GM19099 (cell line): ENCODE measurements around the gene PREX1.

ENCODE experiments used
- POLR2A ChIP-seq: IDR thresholded peaks from 3 replicates; pipeline ENCODE4 v1.6.1; 2011; ENCODE audit warnings: low read depth; ENCODE audit not compliant: insufficient read length; ENCODE audit errors: extremely low read depth

PREX1 gene

DNA sequence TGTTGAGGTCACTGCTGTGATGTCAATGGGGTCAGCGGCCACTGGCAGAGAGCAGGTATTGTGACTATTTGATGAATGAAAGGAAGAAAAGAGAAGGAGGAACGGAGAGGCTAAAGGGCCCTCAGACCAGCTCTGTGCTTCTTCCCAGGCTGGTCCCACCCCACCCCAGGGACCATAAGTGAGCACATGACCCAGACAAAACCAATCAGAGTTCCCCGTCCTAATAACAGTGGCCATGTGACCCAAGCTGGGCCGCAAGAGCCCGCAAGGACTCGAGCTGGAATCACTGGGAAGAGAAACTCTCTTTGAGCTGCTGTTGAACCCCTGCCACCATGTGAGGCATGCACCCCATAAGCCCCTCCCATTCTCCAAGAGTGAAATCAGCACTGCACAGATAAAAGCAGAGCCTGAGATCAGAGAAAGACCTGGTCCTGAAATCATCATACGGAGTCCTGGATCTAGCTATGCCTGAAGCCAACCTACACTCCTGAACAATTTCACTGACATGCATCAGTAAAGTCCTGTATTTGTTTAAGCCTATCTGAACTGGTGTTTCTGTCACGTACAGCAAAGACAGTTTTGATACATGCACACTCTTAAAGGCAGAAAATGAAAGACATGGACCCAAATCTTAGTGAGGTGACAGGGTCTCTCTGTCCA, 90.2 kb downstream of the PREX1 start:
- TF ChIP-seq POLR2A, result no peak

DNA sequence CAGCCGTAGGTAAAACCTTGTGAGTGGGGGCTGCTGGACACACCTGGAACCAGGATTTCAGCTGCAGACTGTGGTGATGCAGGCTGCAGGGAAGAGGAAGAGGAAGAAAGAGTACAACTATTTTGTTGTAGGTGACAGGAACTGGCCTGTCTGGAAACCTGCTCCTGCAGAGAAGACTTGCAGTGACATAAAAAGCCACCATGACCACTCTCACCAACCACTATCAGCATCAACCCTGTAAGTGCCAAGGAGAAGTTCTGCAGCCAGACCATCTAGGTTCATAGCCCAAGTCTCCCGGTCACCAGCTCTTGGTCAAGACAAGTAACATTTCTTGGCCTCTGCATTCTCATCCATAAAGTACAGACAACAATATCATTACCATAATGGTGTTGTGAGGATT, 91.2 kb downstream of the PREX1 start:
- no peak for TF ChIP-seq POLR2A

DNA sequence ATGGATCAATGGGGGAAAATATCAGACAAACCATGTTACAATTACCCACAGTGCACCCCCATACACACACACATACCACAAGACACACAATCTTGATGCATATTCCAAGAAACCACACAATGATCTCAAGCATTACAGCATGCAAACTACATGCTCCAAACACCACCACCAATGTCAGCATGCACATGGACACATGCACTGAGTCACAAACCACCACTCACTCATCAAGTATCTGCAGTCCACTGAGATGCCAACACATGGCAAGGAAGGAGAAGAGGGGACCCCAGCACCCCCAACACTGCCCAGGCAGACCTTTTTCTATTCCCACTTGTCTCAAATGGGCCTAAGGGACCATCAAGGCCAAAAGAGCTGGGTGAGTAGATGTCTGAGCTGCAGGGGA, 91.6 kb downstream of the PREX1 start:
- no peak for TF ChIP-seq POLR2A

DNA sequence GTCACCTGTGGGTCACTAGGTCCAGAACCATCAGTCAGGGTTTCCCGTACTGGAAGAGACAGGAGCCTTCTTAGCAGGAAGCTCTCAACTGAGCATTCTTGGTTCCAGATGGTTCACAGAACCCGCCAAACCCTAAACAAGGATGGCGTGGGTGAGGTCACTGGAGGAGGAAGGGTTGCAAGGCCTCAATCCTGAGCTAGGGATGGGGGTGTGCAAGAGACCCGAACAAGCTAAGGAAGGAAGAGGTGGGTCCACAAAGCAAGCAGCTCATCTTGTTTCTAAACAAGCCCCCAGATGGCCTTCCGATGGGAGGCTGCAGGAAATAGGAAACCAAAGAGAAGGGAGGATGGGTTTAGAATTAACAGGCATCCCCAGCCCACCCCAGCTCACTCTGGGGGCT, 92.7 kb downstream of the PREX1 start:
- no peak for TF ChIP-seq POLR2A

DNA sequence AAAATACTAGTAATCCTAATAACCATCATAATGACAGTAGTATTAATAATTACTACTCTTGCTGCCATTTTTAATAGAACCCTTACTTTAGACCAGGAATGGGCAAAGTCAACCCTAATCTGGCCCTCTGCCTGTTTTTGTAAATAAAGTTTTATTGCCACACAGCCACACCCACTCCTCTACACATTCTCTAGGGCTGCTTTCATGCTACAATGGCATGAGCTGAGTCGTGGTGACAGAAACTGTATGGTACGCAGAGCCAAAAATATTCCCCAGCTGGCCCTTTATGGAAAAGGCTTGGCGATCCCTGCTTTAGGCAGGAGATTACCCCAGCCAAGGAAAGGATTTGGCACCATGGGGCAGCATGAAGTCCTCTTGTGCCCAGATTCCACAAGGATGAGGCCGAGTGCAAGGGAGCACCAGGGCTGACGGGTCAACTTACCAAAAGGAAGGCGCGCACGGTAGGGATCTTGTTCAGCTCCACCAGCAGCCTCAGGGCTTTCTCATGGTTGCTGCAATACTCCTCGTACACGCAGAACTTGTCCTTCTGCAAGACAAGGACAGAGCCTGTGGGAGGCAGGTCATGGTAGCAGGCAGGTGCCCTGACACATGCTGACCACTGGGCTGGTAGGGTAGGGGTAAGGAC, 93.6 kb downstream of the PREX1 start:
- no peak for TF ChIP-seq POLR2A

DNA sequence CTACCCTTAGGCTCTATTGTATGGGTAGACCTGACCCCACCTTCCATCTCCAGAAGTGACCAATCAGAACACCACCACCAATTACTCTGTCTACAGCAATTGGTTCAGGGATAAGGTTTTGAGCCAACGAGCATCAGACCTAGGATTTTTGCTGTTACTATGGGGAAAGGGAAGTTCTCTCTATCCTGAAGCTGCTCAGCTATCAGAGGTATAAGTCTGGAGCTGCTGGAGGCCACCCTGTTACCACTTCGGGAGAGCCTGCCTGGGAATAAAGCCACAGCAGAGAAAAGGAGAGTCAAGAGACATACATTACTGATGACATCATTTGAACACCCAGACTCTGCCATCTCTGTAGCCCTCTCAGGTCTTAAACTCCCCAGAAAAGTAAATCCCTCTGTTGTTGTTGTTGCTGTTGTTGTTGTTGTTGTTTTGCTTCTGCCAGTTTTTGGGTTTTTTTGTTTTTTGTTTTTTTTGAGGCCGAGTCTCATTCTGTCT, 94.5 kb downstream of the PREX1 start:
- no peak for TF ChIP-seq POLR2A

DNA sequence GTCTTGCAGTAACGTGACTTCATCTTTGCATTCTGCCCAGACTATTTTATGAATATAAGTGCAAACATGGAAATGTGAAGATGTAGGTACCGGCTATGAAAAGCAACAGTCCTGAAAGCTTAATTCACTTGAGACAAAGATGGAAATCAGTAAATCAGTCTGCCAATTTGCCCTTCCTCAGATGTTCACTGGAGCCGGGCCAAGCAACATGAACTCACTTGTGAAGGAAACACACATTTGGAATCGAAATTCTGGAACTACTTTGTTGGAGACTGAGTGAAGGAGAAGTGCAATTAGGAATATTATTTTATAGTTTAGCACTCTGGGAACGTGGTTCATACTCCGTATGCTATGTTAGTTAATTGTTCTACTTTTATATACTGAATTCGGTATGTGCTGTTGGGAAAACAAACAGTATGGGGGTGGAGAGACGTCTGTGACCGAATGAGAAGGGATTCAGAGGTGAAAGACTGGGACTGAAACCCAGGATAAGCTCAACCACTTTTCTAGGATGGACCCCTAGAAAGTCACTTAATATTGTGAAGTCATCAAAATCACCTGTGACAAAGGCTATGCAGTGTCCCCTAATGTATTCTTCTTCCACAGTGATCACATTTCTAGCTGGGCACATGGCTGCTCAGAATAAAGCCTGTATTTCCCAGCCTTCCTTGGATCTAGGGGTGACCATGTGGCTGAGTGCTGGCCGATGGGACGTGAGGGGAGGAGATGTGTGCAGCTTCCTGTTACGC, 95.5 kb downstream of the PREX1 start:
- TF ChIP-seq POLR2A, result no peak

DNA sequence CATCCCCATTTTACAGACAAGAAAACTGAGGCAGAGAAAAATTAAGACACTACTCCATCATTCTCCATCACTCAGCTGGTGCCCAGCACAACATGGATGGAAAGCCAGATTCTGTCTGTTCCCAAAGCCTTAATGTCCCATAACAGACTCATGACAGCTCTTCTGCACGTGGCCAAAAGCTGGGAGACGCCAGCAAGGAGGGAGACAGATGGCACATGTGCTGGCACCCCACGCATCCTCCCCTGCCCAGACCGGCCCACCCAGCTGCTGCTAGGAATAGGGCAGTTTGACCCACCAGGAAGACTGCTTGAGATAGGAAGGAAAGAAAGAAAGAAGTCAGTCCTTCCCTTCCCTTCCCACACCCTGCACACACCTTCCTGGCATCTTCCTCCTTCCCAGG, 96.3 kb downstream of the PREX1 start:
- no peak for TF ChIP-seq POLR2A

DNA sequence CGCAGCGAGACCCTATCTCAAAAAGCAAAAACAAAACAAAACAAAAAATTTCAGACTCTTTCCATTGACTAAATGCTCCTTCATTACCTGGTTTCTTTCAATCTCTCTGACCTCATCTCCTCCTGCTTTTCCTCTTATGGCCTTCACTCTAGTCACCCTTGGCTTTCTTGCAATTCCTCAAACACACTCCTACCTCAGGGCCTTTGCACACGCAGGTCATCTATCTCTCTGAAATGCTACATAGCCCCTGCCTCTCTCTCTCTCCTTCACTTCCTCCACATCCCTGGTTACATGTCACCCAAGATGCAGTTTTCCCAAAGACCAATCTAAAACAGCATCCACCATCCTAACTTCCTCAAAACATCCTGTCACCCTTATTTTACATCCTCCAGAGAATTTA, 96.8 kb downstream of the PREX1 start:
- TF ChIP-seq POLR2A, result no peak

DNA sequence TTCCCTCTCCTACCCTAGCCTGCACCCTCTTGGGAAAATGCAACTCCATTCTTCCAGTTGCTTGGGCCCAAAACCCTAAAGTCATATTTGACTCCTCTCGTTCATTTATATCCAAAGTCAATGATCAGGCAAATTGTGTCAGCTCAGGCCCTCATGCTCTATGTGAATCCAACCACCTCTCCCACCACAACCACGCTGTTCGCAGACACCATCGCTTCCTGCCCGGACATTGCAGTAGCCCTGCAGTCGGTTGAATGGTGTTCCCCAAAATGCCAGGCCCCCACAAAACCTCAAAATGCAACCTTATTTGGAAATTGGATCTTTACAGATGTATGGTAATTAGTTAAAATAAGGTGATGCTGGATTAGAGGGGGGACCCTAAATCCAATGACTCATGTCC, 98.3 kb downstream of the PREX1 start:
- no peak for TF ChIP-seq POLR2A

DNA sequence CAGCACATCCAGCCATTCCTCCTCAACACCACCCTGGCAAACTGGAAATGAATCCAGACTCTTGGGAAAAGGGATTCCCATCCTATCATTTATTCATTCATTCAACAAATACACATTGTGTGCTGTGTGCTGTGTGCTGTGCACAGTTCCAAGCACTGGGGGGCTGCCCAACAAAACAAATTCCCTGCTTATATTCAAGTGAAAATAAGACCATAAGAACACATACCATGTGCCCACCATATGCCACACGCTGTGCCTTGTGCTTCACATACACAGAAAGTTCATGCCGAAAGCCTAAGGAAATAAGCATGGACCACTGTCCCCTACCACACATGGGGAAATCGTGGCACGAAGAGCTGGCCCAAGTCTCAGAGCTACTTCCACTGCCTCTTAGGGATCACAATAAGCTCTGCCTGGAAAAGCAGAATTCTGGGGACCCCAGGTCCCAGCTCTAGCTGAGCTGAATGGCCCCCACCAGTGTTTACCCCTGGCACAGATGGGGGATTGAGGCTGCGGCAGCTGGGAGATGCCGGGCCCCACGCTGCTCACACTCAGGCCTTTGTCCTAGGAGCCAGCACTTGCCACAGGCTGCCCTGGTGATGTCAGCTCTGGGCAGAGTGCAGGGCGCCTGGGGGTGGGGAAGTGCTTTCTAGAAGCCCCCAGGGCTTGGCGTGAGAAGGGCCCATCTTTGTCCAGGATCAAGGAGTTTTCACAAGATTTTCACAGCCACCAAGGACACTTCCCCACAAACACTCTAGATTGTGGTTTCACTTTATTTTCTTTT, 99.6 kb downstream of the PREX1 start:
- TF ChIP-seq POLR2A, result no peak

DNA sequence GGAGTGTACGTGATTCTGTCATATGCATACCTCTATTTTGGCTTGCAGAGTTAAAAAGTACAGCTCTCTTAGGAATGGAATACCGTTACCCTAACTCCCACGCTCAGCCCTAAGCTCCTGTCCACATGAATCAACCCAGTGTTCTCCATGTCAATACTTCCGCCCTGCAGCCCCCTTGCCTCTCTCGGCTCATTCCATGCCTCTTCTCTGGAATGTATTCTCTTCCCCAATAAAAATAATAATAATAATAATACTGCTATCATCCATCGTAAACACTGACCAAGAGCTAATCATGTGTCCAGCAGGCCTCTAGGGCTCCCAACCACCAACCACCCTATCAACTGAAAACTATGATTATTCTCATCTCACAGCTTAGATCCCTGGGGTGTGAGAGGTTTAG, 100.6 kb downstream of the PREX1 start:
- TF ChIP-seq POLR2A, result no peak

DNA sequence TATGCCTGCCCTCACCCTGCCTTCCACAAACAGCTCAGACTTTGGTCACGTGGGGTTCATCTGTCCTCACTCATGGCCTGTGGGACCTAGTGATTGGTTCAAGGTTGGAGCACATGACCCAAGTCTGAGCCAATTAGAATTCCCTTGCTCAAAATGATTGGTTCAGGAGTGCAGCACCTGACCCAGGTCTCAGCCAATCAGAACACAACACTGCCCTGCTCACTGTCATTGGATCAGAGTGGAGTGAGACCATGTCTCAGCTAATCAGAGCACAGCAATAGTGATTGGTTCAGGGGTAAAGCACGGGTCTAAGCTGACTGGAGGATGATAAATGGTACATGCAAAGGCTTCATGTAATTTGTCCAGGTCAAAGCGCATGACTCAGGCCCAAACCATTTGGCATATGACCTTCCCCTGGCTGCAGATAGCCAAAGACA, 102.2 kb downstream of the PREX1 start:
- no peak for TF ChIP-seq POLR2A

DNA sequence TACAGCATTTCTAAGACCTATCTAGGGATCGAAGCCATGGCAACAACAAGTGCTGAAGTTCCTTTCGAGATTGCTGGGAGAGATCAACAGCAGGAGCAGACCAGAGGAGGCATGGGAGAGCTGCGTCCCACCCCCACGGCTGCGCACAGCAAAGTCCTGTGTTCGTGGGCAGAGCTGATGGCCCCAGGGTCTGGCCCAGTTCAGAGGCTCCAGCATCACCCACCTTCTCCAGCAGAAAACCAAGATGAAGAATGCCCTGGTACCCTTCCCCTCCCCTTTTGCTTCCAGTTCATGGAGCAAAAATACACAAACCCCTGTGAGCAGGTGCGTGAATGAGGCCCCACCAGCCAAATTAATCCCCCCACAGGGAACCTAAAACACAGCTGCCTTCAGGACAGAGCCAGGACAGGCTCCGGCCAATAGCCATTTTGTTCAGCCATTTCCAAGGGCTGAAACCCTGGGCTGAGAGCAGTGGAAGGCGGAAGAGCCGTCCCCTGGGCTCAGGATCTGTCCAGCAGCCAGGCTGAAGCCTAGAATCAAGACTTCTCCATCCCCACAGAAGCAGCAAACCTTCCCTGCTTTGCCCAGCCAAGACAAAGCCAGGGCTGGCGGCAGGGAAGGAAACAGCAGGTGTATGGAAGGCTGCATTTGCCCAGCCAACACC, 102.8 kb downstream of the PREX1 start:
- TF ChIP-seq POLR2A, result no peak

DNA sequence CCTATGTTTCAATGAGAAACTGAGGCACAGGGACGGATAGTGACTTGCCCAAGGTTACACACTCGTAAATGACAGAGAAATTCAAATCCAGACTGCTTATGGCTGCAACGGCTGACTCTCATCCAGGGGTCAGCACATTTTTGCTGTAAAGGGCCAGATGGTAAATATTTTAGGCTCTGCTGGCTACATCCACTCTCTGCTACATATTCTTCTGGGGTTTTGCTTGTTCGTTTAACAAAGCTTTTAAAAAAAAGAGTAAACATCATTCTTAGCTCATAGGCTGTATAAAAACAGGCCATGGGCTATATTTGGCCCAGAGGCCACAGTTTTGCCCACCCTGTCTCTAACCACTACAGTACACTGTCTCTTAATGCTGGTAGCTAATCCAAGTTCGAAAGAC, 103.4 kb downstream of the PREX1 start:
- no peak for TF ChIP-seq POLR2A
